ENCODE measurements around the gene TJP2.

GRCh38 chr9:69314547-69314946, 140.5 kb downstream of the TJP2 start:
- TF ChIP-seq EZH2 (IDR thresholded peaks at IDR 0.05): no peak
- TF ChIP-seq POLR2AphosphoS5 (IDR thresholded peaks at IDR 0.05; ENCODE audit: borderline replicate concordance, low read depth, low read length): no peak
- TF ChIP-seq FOXP2 (optimal IDR thresholded peaks at IDR 0.05; ENCODE audit: control extremely low read depth, extremely low read length, insufficient read depth): no peak

Measured in SK-N-MC (cell line).